ENCODE measurements around the gene APIP.

APIP gene

DNA sequence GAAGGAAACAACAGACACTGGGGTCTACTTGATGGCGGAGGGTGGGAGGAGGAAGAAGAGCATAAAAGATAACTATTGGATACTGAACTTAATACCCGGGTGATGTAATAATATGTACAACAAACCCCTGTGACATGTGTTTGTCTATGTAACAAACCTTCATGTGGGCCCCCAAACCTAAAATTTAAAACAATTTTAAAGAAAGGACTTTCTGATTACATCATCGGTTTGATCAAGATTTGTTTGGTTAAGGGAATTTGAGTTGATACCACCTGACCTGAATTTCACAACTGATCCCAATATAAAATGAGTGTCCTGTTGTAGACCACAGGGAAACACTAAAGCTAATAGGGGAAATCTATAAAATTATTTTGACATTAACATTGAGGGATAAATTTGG, 34.3 kb downstream of the APIP start:
- no peak for DNase-seq

DNA sequence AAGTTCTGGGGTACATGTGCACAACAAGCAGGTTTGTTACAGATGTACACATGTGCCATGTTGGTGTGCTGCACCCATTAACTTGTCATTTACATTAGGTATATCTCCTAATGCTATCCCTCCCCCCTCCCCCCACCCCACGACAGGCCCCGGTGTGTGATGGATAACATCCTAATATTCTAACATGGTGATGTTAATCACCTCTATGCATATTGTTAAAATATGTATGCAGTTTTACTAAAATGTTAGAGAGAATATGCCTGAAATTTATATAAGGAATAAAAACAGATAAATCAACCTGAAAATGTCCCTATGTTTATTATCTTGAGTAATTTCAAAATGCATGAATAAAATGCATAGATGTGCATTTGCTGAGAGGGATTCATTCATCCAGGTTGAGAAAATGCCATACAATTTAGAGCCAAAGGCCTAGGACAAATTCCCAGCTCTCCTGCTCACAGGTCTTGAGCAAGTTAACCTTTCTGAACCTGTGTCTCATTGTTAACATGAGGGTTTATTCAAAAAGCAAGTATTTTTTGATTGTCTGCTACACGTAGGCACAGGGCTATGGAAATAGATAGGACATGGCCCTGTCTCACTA, 38.7 kb downstream of the APIP start:
- DNase-seq, result no peak

DNA sequence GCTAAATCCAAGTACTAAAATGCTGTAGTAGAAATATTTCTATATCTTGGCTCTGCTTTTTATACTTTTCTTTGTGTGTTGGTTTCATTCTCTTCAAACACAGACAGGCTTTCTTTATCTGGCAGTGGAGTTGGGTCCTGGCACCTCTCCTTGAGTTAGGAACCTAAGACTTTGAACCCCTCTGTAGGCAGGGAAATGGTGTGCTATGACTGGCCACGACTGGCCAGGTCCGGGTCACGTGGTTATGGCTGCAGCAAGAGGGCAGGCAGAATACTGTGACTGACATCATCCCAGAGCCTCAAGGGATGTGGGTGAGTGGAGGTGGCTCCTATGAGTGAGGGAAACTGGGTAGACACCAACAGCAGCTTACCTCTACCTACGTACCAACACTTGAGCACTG, 42.0 kb downstream of the APIP start:
- DNase-seq, result no peak

DNA sequence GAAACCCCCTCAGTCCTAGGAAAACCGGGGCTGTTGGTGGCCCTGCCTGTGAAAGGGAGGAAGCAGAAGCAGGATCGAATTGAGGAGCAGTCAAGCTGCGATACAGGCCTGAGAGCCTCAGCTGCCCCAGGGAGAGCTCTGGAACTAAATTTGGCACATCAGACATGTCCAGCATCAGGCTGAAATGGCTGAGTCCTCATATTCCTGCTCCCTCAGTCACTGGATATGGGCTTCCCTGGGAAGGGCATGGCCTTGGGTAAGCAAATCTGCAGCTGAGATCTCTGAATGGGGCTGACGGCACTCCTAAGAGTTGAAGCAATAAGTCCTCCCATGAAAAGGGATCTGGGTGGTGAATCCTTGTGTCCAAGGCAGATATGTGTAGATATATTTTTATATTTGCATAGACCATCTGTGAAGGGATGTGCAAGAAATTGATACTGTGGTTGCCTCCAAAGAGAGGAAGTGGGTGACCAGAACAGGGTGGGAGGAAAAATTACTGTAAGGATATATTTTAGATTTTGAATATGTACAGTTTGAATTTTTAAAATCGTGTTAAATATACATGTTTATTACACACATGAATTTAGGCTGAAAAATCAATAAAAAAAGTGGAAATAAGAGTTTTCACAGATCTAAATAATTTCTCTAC, 45.5 kb downstream of the APIP start:
- no peak for DNase-seq

DNA sequence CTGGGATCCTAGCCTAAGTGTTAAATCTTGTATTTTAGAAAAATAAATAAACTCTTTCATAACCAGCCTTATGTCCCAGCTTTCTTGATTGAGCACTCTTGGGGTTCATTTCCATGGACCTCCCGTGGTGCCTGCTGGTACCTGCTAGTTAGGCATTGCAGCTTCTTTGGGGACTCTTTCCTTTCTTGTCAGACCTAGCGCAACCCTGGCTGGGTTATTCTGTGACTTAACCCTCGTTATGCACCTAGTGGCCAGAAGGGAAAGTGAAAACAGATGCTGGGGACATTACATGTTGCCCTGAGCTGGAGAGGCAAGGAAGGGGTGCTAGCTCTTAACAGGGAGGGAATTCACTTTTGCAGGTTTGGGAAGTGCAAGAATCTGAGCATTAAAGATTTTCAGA, 46.8 kb downstream of the APIP start:
- no peak for DNase-seq

DNA sequence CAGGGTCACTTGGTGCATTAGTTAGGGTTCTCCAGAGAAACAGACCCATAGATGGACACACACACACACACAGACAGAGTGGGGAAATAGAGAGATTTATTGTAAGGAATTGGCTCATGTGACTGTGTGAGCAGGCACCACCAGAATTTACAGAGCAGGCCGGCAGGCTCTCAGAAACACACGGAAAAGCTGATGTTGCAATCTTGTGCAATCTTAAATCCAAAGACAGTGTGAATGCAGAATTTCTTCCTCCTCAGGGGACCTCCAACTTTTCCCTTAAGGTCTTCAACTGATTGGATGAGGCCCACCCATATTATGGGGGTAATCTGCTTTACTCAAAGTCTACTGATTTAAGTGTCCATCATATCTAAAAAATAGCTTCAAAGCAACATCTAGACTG, 49.8 kb downstream of the APIP start:
- no peak for DNase-seq

DNA sequence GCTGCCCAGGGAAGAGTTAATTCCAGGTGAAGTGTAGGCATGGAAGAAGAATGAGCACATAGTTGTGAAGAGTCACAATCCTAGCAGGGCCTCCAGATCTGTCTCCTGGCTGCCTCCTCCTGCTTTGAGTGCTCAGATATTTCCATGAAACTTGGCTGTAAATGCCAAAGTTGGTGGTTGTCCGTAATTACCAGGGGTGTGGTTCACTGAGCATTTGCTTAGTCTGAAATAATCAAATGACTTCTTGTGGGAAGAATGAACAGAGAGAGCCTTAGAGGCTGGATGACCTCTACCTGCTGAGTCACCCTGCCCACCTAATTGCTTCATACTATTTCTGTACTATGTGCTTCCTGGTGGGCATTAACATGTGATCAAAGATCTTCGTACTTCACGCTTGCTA, 50.9 kb downstream of the APIP start:
- DNase-seq, result no peak

DNA sequence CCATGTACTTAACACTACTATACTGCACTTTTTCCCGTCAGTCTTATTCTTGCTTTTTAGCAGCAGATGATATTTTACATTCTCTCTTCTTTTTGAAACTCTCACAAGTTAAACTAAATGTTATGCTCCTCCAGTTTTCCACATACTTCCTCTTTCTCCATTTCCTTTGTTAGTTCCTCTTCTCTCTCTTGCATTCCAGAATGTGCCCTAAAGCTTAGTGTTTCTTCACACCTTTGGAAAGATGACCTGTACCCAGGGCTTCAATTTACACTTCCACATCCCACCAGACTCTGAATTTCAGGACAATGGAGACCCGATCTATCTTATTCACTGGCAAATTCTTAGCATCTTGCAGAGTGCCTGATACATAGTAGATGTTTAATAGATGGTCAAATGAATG, 51.8 kb downstream of the APIP start:
- no peak for DNase-seq

DNA sequence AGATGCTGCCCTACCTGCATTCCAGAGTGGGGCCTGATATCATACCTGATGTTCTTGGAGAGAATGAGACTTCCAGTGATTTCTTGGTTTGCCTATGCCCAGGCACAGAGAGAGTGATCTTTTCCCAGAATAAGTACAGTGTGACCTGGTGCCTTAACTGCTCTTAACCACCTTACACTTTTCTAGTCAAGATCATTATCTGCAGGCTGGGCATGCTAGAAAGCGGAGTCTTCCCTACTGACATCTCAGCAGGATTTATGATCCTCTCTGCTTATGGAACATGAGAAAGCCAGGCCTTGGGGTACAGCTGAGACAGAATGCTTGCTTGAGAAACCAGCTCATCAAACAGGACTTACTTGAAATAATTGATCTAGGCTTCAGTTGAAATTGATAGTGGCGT, 53.1 kb downstream of the APIP start:
- DNase-seq, result no peak

DNA sequence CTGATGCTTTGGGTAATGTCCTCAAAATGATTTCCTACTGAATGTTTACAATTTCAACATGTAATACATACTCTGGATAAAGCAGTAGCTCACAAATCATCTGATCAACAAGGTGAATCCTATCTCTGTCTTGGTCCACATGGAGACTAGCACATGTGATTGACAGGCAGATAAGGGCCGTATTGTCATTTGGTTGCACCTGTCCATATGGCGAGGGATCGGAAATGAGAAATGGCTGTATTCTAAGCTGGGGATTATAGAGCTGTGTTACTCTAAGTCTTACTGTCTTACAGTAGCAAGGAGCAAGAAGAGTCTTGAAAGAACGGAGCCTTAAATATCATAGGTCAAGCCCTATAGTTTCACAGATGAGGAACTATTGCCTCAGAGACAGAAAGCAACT, 55.7 kb downstream of the APIP start:
- no peak for DNase-seq

DNA sequence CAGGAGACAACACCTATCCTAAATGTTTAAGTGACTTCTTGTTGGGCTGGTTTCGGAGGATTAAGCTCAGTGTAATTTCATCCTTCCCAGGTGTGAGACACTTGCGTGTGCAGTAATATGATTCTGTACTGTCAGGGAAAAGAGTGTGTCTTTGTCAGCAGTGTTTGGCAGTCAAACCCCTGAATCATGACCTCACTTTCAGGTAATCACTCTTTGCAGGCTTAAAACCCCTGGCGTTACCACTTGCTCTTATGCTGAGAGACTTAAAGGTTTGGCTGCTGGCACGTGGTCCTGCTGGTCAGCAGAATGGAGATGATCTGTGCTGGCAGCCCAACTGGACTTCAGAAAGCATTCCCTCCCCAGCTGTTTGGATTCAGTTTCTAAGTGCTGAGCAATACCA, 56.1 kb downstream of the APIP start:
- no peak for DNase-seq

DNA sequence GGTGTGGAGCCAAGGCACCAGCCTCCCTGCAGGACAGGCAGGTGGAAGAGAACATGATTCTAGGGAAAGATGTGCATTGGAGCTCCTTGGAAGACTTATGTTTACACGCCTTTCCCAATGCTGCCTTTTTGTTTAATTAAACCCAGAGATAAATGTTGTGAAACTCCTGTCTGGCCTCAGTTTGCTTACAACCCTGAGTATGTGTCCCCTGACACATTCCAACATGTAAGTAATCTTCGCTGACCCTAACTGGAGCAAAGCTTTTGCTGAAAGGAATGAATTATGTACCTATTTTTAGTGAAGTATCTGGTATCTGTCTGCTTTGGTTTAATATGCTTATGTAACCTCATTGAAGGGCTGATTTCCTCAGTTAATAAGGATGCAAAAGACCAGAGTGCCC, 56.7 kb downstream of the APIP start:
- DNase-seq, result no peak

DNA sequence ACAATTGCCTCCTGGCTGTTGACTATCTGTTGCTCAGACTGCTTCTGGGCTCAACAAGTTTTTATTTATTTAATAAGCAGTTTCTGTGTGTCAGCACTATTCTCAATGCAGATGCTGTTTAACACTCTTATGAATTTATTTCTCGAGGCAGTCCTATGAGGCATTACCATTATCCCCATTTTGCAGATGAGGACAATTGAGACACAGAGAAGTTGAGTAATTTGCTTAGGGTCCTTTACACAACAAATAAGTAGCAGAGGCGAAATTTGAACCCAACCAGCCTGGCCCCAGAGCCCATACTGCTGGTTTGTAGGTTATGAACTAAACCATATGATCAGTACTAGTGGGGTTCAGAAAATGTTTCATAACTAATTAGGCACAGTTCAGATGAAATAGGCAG, 58.7 kb downstream of the APIP start:
- no peak for DNase-seq

DNA sequence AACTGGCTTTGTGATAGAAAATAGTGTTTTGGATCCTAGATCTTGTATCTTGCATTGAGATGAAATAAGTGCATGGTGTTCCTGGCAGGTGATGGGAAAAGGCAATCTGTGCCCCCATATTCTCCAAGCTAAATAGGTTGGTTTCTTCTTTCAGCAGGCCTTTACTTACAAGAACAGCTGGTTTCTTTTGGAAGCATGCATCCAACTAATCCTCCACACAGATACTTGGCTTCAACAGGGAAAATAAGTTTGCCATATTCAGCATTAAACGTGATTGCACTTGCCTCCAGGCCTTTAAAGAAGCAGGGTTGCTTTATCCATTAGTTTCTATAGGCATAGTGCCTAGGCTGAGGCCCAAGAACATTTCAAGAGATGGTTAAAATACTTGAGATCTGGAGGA, 59.9 kb downstream of the APIP start:
- DNase-seq, result no peak

DNA sequence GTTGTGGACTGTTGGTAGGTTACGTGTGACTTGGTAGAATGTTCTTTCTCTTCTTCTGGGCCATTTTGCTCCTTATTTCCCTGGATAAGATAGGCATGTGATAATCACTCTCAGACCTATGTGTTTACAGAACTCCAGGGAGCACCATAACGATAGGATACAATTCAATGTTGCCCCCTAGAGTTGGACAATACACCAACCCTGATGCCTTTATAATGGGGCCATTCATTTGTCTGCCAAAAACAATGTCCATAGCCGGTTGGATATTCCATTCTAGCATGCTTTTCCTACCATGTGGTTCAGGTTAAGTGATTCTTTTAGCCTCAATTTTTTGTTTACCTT, 60.5 kb downstream of the APIP start:
- DNase-seq, result no peak

DNA sequence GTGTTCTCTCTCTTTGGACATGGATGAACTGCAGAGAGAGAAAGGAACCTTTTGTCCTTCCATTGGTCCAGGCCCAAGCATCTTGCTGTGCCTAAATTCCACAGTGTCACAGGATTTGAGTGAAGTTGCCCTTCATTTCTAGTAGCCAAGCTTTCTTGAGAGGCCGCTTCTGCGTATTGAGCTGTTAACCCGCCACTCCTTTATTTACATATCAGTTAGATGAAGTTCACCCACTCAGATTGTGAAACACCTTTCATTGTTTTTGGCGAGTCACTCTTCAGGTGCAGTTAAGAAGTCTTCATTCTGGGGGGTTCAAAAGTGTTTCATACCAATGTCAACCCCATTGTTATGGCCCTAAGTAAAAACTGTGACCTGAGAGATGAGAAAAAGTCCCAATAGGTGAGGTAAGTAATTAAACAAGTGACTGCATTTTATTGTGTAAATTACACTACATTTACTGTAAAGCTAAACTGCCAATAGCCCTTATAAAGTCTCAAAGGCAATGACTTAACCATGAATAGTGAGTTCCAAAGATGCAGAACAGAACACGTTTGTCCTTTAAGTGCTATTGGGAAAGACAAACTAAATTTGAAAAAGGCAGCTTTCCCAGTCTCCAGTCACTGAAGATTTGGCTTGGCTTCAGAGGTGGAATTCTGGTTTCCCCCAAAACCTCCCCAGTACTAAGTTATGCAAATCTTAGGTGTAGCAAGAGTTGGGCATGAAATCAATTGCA, 61.0 kb downstream of the APIP start:
- DNase-seq, result no peak

DNA sequence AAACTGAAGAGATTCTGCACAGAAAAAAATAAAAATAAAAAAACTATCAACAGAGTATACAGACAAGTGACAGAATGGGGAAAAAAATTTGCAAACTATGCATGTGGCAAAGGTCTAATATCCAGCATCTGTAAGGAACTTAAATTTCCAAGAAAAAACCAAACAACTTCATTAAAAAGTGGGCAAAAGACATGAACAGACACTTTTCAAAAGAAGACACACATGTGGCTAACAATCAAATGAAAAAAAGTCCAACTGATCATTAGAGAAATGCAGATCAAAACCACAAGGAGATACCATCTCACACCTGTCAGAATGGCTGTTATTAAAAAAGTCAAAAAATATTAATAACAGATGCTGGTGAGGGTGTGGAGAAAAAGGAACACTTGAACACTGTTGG, 64.3 kb downstream of the APIP start:
- DNase-seq, result no peak

DNA sequence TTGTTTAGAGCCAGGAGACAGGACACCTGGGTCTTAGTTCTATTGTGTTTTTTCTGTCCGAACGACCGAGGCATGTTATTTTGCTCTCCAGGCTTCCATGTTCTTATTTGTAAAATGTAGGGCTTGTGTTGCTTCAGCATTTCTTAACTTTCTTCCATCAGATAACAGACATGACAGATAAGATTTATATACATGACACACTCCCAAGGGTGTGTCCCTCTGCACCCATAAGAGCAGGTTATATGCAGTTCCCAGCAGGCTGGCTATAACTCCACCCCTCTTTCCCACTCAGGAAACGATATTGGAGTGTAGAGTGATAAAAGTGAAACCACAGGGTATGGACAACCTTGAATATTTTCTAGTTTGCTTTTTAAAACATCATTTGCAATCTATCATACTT, 65.8 kb downstream of the APIP start:
- DNase-seq, result no peak

DNA sequence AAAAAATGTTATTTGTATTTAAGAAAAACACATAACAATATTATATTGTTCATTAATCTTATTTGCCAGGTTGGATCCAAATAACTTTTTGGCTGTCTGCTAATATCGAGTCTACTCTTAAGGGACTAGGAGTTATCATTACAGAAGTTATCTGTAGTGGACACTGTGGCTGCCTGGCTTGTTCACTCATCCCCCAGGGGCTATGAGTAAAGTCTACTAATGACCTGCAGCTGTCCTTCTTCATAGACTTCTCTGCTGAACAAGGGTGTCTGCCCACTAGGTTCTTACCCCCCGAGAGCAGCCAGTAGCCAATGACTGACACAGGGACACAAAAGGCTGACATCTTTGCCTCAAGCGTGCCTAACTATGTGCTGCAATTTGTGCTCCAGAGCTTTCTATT, 69.7 kb downstream of the APIP start:
- DNase-seq, result no peak

DNA sequence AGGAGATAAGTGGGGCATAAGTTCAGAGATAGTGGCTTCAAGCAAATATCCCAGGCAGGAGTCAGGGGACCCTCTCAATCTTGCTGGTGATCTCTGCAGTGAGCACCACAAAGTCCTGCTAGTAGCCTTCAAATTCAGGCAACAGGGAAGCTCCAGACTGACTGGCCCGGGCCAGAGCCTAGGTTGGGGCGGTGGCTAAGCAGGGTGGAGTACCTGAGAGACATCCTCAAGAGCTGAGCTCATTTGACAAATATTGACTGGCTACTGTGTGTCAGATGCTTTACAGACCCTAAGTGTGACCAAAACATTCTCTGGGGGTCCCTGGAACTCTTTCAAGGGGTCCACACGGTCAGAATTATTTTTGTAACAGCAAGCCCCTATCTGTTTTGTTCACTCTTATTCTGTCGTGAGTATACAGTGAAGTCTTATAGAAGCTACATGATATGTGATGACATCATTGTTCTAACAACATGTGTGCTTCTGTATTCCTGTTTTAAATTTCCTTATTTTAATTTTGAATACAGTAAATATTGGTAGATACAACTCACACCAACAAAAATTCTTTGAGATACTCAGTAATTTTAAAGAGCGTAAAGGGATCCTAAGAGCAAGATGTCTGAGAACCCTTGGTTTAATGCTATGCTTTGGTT, 71.6 kb downstream of the APIP start:
- DNase-seq, result no peak

DNA sequence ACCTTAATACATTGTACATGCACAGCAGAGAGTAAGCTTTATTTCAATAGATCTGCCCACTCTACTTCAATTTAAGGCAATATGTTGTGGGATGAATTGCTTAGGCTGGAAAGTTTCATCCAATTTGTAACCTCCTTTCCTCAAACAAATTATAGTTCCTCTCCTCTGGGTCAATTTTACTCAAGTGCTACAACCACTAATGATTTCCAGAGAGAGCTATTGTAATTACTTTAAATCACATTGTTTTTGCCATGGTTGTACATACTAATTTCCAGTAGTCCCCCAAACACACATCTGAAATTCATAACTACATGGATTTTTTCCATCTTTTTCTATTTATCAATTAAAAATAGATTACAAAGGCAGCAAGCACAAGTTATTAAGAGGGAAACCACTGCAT, 72.9 kb downstream of the APIP start:
- DNase-seq, result no peak

DNA sequence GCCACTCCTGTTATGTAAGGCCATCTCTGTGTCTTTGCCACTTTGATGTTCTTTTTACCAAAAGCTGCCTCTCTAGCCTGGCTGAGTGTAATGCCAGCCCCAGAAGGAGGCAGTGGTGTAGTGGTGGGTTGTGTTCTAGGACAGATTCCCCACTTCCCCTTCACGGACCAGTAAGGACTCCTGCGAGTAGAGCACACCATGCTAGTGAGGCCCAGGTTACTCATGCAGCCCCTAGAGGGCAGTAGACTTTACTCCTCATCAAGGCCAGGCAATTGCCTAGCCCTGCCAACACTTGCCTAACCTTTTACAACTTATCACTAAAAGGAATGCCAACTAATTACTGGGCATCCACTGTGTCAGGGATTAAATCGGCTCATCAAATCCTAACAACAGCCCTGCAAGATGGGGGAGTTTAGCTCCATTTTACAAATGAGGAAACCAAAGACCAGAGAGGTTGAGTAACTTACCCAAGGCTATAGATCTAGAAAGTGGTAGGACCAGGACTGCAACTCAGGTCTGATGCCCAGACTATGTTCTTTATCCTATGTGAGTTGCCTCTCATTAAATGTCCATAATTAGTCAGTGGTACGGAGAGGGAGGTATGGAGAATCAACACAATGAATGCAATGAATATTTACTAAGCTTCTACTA, 75.3 kb downstream of the APIP start:
- DNase-seq, result peak; percentile 38

DNA sequence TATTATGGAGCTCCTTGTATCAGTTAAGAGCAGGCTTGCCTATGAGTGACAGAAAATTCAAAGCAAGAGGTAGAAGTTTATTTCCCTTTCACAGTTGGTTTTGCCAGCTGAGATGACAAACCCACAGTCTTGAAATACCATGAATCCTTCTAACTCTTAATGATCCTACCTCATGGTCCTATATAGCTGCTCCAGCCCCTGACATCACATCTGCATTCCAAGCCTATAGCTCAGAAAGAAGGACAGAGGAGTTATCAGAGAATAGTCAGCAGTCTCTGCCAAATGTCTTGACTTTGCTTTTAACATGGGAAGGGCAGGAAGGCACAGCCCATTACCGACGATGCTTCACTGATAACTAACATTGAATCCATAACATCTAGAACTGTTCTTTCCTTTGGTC, 76.2 kb downstream of the APIP start:
- DNase-seq, result no peak
